ENCODE results near the gene KCNQ1.

The KCNQ1 gene

GRCh38 chr11:2836315-2837095 lies 391.7 kb downstream of the KCNQ1 start:
- no peak for DNase-seq (ENCODE audit: insufficient read length, low spot score)
- TF ChIP-seq, protein P1, sequence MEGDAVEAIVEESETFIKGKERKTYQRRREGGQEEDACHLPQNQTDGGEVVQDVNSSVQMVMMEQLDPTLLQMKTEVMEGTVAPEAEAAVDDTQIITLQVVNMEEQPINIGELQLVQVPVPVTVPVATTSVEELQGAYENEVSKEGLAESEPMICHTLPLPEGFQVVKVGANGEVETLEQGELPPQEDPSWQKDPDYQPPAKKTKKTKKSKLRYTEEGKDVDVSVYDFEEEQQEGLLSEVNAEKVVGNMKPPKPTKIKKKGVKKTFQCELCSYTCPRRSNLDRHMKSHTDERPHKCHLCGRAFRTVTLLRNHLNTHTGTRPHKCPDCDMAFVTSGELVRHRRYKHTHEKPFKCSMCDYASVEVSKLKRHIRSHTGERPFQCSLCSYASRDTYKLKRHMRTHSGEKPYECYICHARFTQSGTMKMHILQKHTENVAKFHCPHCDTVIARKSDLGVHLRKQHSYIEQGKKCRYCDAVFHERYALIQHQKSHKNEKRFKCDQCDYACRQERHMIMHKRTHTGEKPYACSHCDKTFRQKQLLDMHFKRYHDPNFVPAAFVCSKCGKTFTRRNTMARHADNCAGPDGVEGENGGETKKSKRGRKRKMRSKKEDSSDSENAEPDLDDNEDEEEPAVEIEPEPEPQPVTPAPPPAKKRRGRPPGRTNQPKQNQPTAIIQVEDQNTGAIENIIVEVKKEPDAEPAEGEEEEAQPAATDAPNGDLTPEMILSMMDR (IDR thresholded peaks at IDR 0.05; ENCODE audit: insufficient read depth, missing control alignments): no peak
- FAIRE-seq: no peak

GRCh38 chr11:2837096-2837601 lies 392.3 kb downstream of the KCNQ1 start:
- TF ChIP-seq, protein P1 (IDR thresholded peaks at IDR 0.05; ENCODE audit: insufficient read depth, missing control alignments): no peak
- FAIRE-seq (no peak), DNase-seq (ENCODE audit: insufficient read length, low spot score) (no peak)

DNA sequence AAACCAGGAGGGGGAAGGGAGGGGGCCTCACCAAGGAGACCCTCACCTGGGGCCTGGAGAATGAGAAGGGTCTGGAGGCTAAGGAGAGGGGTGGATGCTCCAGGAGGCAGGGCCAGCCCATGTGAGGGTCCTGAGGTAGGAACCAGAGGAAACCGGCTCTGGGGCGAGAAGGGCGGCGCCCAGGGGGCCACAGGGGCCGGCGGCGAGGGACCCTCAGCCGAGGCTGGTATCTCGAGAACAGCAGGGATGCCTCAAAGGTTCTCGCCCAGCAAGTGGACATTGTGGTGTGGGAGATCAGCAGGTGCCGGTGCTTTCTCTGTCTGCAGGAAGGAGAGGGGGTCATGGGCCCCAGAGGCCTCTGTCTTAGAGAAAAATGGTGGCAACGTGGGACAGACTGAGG lies 392.8 kb downstream of the KCNQ1 start:
- FAIRE-seq (no peak), DNase-seq (ENCODE audit: insufficient read length, low spot score) (no peak)
- TF ChIP-seq, protein P1 (IDR thresholded peaks at IDR 0.05; ENCODE audit: insufficient read depth, missing control alignments): no peak

DNA sequence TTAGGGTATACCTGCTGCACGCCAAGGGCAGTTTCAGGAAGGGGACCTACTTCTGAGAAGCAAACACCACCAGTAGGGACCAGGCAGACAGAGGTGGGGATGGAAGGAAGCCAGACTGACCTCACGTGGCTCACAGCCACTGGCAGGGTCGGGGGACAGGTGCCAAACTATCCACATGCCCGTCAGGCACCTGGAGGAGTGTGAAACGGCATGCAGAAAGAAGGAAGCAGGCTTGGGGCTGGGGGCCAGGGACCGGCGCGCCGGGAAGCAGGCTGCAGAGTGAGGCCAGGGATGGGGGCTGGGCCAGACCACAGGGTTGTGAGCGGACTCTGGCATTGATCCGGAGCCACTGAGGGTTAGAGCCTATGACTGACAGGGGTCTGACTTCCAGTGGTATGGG lies 393.3 kb downstream of the KCNQ1 start:
- TF ChIP-seq, protein P1 (IDR thresholded peaks at IDR 0.05; ENCODE audit: insufficient read depth, missing control alignments): no peak
- FAIRE-seq: no peak
- no peak for DNase-seq (ENCODE audit: insufficient read length, low spot score)

GRCh38 chr11:2838676-2839294 lies 394.0 kb downstream of the KCNQ1 start:
- DNase-seq (ENCODE audit: insufficient read length, low spot score) (no peak), FAIRE-seq (no peak)
- TF ChIP-seq, protein P1 (IDR thresholded peaks at IDR 0.05; ENCODE audit: insufficient read depth, missing control alignments): no peak

DNA sequence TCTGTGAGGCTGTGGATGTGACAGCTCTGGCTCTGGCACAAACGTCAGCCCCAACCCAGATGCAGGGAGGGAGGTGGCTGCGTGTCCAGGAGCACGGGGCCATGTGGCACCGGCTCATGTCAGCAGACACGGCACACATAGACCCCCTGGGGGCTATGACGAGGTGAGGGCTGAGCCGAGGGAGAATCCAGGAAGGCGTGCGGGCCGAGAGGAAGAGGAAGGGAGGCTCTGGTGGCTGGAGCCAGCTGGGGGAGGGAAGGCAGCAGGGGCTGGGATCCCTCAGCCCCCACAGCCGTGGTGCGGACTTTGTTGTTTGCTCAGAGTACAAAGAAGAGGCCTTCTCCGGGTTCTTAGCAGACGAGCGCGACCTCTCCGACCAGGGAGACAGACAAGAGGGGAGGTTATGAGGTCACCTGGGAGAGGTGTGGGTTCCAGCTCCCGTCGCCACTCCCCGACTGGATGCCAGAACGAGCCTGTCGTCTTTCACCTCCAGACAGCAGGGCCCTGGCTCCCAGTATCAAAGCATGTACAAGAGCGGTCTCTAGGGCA lies 394.7 kb downstream of the KCNQ1 start:
- no peak for FAIRE-seq
- TF ChIP-seq, protein P1 (IDR thresholded peaks at IDR 0.05; ENCODE audit: insufficient read depth, missing control alignments): no peak
- DNase-seq (ENCODE audit: insufficient read length, low spot score): no peak
